ENCODE measurements around the gene MCM6. TPM values are rescaled to one million over a fixed set of nuclear protein-coding genes. Genes with fewer than 3 reads are reported as not detected.
"Not testable (repeated sequence)": the region's sequence is repeated elsewhere in the genome, so short reads cannot be mapped to it uniquely, and the experiment has no call there.

The MCM6 gene
- 20.2 TPM for total RNA-seq

DNA sequence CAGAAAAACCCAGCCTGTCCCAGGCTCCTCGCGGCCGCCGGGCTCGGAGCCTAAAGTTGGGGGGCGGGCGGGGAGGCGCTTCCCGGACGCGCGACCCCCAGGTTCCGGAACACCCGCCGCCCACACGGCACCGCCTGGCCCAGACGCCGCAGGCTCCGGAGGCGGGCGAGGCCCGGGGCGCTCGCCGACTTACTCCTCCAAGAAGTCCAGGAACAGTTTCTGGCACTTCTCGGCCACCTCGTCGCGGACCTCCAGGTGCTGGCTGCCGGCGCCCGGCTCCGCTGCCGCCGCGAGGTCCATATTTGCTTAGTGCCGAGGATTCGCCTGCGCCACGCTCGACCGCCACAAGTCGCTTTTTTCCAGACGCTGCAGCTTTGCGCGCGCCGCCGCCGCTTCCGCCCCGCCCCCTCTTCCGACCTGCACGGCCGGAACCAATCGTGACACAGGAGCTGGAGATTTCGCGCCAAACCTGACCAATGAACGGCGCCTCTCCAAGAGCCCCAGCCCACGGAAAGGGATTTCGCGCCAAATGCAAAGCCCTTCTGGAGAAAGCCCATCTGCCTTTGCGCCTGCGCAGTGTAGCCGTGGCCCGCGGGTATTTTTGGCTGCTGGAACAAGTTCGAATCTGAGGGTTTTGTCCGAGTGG is at the start of gene MCM6:
TSS of gene MCM6 (minus strand) at position 378 of the 646 bp plus-strand sequence. CDS start at position 300, 78 bp downstream.
- peak; percentile 99 for DNase-seq

DNA sequence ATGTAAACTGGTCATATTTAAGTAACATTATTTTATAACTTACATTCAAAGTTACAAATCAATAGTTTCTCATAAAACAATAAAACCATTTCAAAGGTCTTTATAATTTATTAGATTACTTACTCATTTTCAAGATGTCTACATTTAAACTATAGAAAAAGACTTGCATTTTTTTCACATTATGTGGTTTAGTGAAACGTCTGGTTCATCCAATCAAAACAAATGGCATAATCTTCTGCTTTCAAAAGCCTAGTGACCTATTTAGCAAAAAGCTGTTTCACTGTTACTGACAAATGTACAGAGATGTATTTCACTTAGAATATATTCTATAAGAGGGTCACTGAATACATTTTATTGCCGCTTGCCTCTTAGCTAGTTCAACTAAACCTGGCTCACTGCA is 49.3 kb upstream of the MCM6 start:
- DNase-seq: no peak

GRCh38 chr2:135916207-135916606 is 40.0 kb upstream of the MCM6 start:
- DNase-seq: peak; percentile 83

GRCh38 chr2:135914485-135914884 is 38.2 kb upstream of the MCM6 start:
- no peak for DNase-seq

- DNase-seq: peak; percentile 80
Measured at GRCh38 chr2:135913727-135914365, 37.6 kb upstream of the MCM6 start.

DNA sequence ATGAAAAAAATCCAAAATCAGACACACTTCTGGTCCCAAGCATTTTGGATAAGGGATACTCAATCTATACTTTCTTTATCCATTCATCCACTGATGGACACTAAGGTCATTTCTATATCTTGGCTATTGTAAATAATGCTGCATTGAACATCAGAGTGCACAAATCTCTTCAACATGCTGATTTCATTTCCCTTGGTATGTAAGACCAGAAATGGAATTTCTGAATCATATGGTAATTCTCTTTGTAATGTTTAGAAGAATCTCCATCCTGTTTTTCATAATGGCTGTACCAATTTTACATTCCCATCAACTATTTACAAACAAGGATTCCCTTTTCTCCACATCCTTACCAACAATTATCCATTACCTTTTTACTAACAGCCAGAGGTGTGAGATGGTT is 33.7 kb upstream of the MCM6 start:
- no peak for DNase-seq

DNA sequence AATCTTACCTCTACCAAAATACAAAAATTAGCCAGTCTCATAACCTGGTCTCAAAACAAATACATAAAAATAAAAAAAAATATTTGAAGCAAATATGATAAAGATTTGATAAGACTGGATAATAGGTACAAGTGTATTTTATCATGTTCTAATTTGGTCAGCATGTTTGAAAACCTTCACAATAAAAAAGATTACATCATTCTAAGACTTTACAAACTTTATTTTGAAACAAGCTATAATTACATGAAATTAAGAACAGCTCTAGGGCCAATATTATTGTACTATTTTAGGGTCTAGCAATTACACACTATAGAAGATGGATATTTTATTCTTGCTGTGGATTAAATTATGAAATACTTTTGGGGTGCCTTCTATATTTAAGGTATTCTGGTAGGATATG is 29.4 kb upstream of the MCM6 start:
- no peak for DNase-seq

- DNase-seq: no peak
Measured at GRCh38 chr2:135904341-135904989, 28.2 kb upstream of the MCM6 start.

DNA sequence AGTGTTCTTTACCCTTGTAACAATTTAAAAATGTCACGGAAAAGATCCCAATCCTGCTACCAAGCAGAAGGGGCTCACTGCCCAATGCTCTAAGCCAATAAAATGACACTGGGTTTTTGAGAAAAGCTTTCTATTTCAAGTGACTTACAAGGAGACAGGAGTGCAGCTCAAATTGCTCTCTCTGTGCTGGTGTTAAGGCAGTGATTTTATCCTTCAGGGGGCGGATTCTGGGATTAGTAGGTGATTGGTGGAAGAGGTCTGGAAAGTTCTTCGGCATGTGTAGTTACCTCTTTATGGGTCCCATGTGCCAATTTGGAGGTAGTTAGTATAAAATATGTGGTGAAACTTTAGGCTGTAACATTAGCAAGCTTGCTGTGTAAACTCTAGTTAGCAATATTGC is 27.4 kb upstream of the MCM6 start:
- no peak for DNase-seq

DNA sequence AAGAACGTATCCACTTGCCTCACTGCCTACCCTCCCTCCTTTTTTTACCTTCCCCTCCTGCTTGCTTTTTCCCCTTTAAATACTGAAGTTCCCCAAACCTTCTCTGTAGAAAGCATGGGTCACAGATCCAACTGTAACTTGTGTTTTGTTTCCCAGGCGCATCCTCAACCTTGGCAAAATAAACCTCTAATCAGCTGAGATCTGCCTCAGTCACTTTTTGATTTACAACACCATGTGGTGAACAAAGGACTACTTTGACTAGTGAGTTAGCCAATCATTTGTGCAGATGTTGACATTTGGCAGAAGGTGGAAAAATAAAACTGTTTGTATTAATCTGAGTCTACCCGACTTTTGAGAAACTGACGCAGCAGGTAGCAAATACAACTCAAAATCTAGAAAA is 23.3 kb upstream of the MCM6 start:
- DNase-seq: no peak

- no peak for DNase-seq
Measured at GRCh38 chr2:135898234-135898786, 22.1 kb upstream of the MCM6 start.

DNA sequence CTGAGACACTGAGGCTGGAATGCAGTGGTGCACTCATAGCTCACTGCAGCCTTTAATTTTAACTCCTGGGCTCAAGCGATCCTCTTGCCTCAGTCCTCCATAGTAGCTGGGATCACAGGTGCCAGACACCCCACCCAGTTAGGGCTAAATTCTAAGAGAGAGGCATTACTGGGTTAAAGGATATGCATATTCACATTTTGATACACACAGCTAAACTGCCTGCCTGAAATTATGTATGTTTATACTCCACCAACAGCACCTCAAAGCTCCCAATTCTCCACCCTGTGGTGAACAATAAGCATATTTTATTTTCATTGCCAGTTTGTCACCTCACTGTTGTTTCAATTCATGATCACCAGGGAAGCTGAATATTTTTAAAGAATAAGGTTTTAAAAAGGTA is 18.7 kb upstream of the MCM6 start:
- no peak for DNase-seq

DNA sequence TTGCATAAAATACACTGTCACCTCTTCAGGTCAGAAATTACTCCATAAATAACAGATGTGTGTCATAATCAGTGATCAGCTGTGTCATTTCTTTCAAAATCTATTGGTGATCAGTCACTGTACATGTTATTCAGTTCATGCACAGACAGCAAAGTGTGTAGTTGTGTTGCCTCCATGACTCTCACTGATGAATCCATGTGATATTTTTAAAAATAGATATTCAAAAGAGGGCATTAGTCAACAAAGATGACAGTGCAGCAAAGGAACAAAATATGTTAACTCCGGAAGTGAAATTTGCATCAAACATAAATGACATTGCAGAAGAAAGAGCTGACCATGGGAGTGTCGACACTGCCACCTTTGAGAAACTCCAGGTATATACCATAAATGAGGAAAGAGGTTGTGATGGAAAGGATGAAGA is 17.1 kb upstream of the MCM6 start:
- DNase-seq: no peak

- DNase-seq: no peak
Measured at GRCh38 chr2:135890835-135891234, 14.6 kb upstream of the MCM6 start.

GRCh38 chr2:135890149-135890548 is 13.9 kb upstream of the MCM6 start:
- DNase-seq: no peak

DNA sequence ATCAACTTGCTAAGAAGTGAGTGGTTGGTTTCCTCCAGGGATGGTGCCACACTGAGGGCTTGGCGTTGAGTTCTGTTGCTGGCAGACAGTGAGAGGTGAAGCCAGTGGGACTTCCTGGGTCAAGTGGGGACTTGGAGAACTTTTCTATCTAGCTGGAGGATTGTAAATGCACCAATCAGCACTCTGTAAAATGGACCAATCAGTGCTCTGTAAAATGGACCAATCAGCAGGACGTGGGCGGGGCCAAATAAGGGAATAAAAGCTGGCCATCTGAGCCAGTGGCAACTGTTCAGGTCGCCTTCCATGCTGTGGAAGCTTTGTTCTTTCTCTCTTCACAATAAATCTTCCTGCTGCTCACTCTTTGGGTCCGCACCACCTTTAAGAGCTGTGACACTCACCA is 12.3 kb upstream of the MCM6 start:
- DNase-seq: not testable (repeated sequence)

DNA sequence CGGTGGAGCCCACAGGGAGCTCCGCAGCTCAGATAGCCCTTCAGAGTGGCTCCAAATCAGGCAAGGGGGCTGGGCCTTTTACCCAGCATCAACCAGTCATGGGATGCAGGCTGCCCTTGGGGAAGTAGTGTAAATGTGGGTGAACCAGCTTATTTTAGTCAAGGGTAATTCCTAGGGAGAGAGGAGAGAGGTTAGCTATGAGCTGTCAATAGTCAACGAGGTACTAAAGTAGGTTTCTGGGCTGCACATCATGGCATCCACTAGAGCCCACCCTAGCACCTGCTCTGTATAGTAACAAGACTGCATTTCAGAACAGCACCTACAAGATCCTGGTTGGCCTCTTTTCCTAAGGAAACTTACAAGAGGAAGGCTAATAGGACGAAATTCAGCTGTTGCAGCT is 9.5 kb upstream of the MCM6 start:
- no peak for DNase-seq

GRCh38 chr2:135882415-135882814 is 6.2 kb upstream of the MCM6 start:
- no peak for DNase-seq

DNA sequence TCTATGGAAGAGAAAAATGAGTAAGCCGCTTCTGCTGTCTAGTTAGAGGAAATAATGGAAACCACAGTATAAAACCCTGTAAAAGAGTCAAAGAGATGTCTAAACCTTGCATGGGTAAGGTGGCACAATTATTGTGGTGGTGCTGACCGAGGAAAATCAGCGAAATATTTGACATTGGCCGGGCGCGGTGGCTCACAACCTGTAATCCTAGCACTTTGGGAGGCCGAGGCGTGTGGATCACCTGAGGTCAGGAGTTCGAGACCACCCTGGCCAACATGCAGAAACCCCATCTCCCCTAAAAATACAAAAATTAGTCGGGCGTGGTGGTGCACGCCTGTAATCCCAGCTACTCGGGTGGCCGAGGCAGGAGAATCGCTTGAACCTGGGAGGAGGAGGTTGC is 527 bp upstream of the MCM6 start:
- DNase-seq: not testable (repeated sequence)

GRCh38 chr2:135875491-135876065 is 665 bp downstream of the MCM6 start:
- DNase-seq: peak; percentile 53

- no peak for DNase-seq
Measured at GRCh38 chr2:135874777-135875365, 1.4 kb downstream of the MCM6 start.

DNA sequence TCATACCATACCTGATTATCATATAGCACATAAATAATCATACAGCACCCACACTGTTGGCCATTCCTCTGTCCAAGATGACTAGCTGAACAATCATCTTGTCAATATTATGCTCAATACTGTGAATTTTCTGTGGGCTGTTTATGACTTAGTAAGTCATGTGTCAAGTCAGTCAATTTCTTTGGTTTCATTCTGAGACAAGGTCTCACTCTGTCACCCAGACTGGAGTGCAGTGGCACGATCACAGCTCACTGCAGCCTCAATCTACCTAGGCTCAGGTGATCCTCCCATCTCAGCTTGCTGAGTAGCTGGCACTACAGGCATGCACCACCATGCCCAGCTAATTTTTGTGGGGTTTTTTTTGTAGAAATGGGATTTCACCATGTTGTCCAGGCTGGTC is 5.7 kb downstream of the MCM6 start:
- DNase-seq: no peak

GRCh38 chr2:135863233-135863632 is 13.0 kb downstream of the MCM6 start:
- peak; percentile 21 for DNase-seq
